Purkinje cell (primary cell): ENCODE results near the gene CTF1. TPM values are rescaled to one million over a fixed set of nuclear protein-coding genes. Genes with fewer than 3 reads are reported as not detected.

ENCODE experiments used
- polyA plus RNA-seq: library from polyadenylated mRNA; unstranded; fragments of >200 nt; fragmentation: Nextera tagmentation; gene quantifications from 2 replicates; pipeline ENCODE4 v1.2.1, GENCODE V29; 2014

CTF1 gene, protein sequence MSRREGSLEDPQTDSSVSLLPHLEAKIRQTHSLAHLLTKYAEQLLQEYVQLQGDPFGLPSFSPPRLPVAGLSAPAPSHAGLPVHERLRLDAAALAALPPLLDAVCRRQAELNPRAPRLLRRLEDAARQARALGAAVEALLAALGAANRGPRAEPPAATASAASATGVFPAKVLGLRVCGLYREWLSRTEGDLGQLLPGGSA
- polyA plus RNA-seq, result 0.15 TPM in 1 of 2 replicates, not detected in the other

DNA sequence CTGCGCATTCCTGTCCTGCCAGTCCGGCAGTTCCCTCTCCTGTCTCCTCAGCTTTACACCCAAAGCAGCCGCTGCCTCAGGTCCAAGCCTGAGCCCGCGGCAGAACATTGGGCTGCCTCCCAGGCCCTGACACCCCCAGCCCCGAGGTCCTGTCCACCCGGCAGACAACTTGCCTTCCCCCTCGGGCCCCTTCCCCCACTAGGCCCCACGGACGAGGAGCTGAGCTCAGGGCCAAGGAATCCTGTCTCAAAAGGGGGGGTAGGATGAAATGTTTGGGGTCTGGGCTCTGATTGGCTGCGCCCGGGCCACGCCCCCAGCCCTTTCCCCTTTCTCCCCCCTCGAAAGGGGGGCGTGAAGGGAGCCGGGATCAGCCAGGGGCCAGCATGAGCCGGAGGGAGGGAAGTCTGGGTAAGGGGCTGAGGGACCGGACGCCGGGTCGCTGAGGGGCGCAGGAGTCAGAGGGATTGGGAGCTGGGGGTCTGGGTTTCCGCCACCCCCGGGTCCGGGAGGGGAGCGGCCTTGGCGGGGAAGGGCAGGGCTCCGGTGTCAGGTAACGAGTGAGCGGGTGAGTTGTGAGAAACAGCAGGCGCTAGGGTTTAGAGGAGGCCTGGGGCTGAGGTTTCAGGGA lies at the start of gene CTF1:
TSS of gene CTF1 (plus strand) at position 354 of the 628 bp plus-strand sequence. CDS start at position 384, 30 bp downstream.

DNA sequence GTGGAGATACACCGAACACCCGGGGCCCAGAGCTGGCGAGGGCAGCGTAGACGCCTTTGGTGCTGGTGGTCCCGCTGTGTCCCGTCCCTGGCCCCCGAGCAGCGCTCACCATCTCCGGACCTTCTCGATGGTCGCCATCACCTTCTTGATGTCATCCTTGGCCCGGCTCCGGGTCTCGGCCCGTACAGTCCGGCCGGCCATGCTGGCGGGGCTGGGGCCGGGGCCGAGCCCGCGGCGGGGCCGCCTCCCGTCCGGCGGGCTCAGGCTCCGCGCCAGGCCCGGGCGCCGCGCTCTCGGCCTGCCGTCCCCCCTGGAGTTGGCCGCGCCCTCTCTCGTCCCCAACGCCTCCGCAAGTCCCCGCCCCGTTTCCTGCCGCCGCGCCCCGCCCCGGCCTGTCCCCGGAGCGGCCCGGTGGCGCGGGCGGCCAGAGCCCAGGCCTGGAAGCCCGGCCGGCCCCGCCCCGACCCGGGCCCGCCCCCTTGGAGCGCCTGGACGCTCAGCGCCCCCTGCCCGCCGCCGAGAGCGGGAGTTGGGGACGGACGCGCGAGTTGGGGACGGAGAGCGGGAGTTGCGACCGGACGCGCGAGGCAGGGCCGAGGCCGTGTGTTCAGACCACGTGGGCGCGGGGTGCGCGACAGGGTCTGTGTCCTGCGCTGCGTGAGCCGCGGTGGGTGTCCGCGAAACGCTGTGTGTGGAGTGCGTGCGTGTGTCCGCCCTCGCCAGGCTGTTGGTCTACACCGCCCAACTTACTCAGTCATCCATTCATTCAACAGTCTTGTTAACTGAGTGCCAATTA lies 2.5 kb upstream of the CTF1 start, which contains the start of gene BCL7C:
TSS of gene BCL7C (minus strand) at position 334 of the 796 bp plus-strand sequence. CDS start at position 201, 133 bp downstream.

DNA sequence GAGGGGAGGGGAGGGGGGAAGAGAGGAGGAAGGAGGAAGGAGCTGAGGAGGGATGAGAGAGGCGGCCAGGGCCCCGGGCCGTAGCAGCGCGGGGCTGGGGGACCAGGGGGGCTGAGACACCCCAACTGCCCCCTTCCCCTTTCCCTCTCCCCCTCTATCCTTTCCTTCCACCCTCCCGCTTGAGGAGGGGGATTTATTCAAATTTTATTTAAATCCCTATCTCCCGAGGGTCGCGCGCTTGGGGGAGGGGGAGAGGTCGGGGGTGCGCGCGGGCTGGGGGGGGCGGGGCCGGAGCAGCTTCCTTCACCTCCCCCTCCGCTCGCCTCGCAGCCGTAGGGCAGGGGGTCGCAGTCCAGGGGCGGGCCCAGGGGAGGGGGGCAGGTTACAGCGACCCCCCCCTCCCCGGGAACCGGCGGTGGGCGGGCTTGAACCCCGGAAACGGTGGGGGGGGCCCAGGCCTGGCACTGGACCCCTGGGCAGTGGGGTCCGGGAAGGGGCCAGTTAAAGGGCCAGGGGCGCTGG lies 27.2 kb downstream of the CTF1 start, which contains the start of gene FBXL19:
TSS of gene FBXL19 (plus strand) at position 19 of the 522 bp plus-strand sequence. CDS start 2,183 bp downstream, outside the sequence.

DNA sequence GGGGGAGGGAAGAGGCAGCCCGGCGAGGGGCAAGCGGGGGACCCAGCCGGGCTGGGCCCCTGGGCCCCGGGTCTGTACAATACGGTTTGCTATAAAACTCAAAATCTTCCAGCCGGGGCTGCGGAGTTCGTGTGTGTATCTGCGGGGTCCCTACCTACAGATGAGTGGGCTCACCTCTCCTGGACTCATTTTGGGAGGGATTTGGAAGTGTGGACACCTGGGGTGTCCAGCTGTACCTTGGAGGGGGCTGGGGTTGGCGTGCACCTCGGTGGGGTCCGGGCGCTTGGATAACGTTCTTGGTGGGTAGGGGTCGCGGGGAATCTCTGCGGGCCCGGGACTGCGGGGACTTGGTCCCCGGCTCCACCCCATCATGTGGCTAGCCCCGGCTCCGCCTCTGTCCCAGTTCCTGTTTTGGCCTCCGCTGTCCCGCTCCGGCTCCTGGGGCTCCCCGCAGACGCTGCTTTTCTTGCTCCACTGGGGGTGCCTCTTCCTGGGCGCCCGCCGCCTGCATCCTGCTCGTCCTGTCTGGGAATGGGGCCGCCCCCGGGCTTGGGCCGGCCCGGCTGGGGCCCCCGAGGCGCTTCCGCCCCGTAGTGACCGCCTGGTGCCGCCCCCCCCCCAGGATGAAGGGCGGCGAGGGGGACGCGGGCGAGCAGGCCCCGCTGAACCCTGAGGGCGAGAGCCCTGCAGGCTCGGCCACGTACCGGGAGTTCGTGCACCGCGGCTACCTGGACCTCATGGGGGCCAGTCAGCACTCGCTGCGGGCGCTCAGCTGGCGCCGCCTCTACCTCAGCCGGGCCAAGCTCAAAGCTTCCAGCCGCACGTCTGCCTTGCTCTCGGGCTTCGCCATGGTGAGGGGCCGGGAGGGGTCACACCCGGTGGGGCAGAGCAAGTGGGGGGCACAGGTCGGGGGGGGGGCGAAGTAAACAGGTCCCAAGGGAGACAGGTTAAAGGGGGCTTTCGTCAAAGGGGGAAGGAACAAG lies 52.5 kb downstream of the CTF1 start, which contains the start of gene ORAI3:
TSS of gene ORAI3 (plus strand) at position 402 of the 983 bp plus-strand sequence. CDS start at position 624, 222 bp downstream.

Other genes starting within 250 kb of the CTF1 start
- 1.2 and 12.7 TPM in 2 replicates for gene PRR14, start 245.7 kb upstream of the CTF1 start, polyA plus RNA-seq
- gene FBRS, start 238.2 kb upstream of the CTF1 start, polyA plus RNA-seq, result 0.20 and 0.52 TPM in 2 replicates
- gene SRCAP, start 197.4 kb upstream of the CTF1 start, polyA plus RNA-seq, result 0.15 and 1.7 TPM in 2 replicates
- 18.5 and 19.1 TPM in 2 replicates for gene PHKG2, start 148.2 kb upstream of the CTF1 start, polyA plus RNA-seq
- 0.87 and 6.6 TPM in 2 replicates for gene CFAP119, start 134.6 kb upstream of the CTF1 start, polyA plus RNA-seq
- gene RNF40, start 134.3 kb upstream of the CTF1 start, polyA plus RNA-seq, result 21.7 and 28.7 TPM in 2 replicates
- gene ZNF629, start 109.4 kb upstream of the CTF1 start, polyA plus RNA-seq, result 0.67 and 1.4 TPM in 2 replicates
- gene BCL7C, start 2.5 kb upstream of the CTF1 start, polyA plus RNA-seq, result 2.1 and 3.7 TPM in 2 replicates
- 0.52 TPM in 1 of 2 replicates, not detected in the other for gene FBXL19, start 27.0 kb downstream of the CTF1 start, polyA plus RNA-seq
- gene ORAI3, start 52.5 kb downstream of the CTF1 start, polyA plus RNA-seq, result 58.6 and 83.0 TPM in 2 replicates
- 0.27 and 0.34 TPM in 2 replicates for gene SETD1A, start 61.1 kb downstream of the CTF1 start, polyA plus RNA-seq
- gene HSD3B7, start 88.6 kb downstream of the CTF1 start, polyA plus RNA-seq, result not detected in 2 replicates
- 2.5 and 3.0 TPM in 2 replicates for gene STX1B, start 114.0 kb downstream of the CTF1 start, polyA plus RNA-seq
- gene STX4, start 136.9 kb downstream of the CTF1 start, polyA plus RNA-seq, result 15.6 and 16.6 TPM in 2 replicates
- gene ZNF668, start 177.6 kb downstream of the CTF1 start, polyA plus RNA-seq, result 0.11 TPM in 1 of 2 replicates, not detected in the other
- gene ZNF646, start 177.8 kb downstream of the CTF1 start, polyA plus RNA-seq, result 0.20 and 0.43 TPM in 2 replicates
- not detected in 2 replicates for gene PRSS53, start 192.3 kb downstream of the CTF1 start, polyA plus RNA-seq
- 47.0 and 48.3 TPM in 2 replicates for gene VKORC1, start 198.2 kb downstream of the CTF1 start, polyA plus RNA-seq
- 8.4 and 10.6 TPM in 2 replicates for gene BCKDK, start 211.8 kb downstream of the CTF1 start, polyA plus RNA-seq
- 16.0 and 16.5 TPM in 2 replicates for gene KAT8, start 221.1 kb downstream of the CTF1 start, polyA plus RNA-seq
- not detected in 2 replicates for gene PRSS8, start 239.1 kb downstream of the CTF1 start, polyA plus RNA-seq